Gastroesophageal sphincter (tissue), 4 donors: Measurements from ENCODE around the gene RGS12. TPM values are rescaled to one million over a fixed set of nuclear protein-coding genes. Genes with fewer than 3 reads are reported as not detected.

Experiments
- ATAC-seq: fragments of 150-250 bp; one replicate; pipeline ENCODE4 v1.9.1; 2016; ENCODE audit warnings: mild to moderate bottlenecking, moderate library complexity
- H3K27ac ChIP-seq, 4 donors: fragments of 200-600 bp; sonication (generic) in 3 of 4; 1 replicate in 3 of 4; 2 replicates in 1 of 4; pipeline ENCODE4 v1.5.1; 2016 to 2019
- H3K27me3 ChIP-seq: fragments of 200-600 bp; sonication (generic); one replicate; pipeline ENCODE4 v1.5.1; 2019
- H3K36me3 ChIP-seq, 2 donors: fragments of 200-600 bp; sonication (generic); one replicate each; pipeline ENCODE4 v1.5.1; 2019; ENCODE audit warnings: control low read depth in 1 of 2
- H3K4me1 ChIP-seq, 3 donors: fragments of 200-600 bp; sonication (generic); 1 replicate in 2 of 3; 2 replicates in 1 of 3; pipeline ENCODE4 v1.5.1; 2016 to 2019; ENCODE audit warnings: control low read depth in 2 of 3
- H3K4me3 ChIP-seq, 2 donors: fragments of 200-600 bp; sonication (generic); one replicate each; pipeline ENCODE4 v1.5.1; 2019; ENCODE audit warnings: mild to moderate bottlenecking in 1 of 2, moderate library complexity in 1 of 2
- H3K9me3 ChIP-seq, 3 donors: fragments of 200-600 bp; sonication (generic); one replicate each; pipeline ENCODE4 v1.5.1; 2017 to 2019; ENCODE audit warnings: control low read depth in 2 of 3
- EP300 ChIP-seq: sonication (generic); formaldehyde crosslinking; IDR thresholded peaks from one replicate; pipeline ENCODE4 v1.6.1; 2017; ENCODE audit warnings: antibody characterized with exemption, mild to moderate bottlenecking
- POLR2A ChIP-seq, 2 donors: fragments of 450-650 bp; IDR thresholded peaks; one replicate each; pipeline ENCODE4 v1.6.1; 2017; ENCODE audit warnings: antibody characterized with exemption in 2 of 2, mild to moderate bottlenecking in 2 of 2, moderate library complexity in 1 of 2
- POLR2AphosphoS5 ChIP-seq: sonication (generic); formaldehyde crosslinking; IDR thresholded peaks from one replicate; pipeline ENCODE4 v1.6.1; 2017; ENCODE audit warnings: antibody characterized with exemption
- WGBS, 2 donors: methylation state at CpG; one replicate each; pipeline ENCODE4 v1.1.5; 2018; ENCODE audit warnings: low coverage in 1 of 2; 5-methylcytosine and 5-hydroxymethylcytosine counted together
- total RNA-seq, 4 donors: library from RNA; depleted of rRNA; stranded (reverse); fragments of >200 nt; gene quantifications; one replicate each; pipeline ENCODE4 v1.1.0, GENCODE V29; 2016
- TF ChIP-seq, protein P1 (sequence below), 4 experiments: fragments of 200-600 bp in 2 of 4; fragments of 450-650 bp in 2 of 4; sonication (generic) in 1 of 4; IDR thresholded peaks; one replicate each; pipeline ENCODE4 v1.5.1; 2017 to 2019; ENCODE audit warnings: antibody characterized with exemption in 4 of 4, mild to moderate bottlenecking in 2 of 4, moderate library complexity in 2 of 4

The RGS12 gene
- total RNA-seq, 4 donors from 2014 or later, result 24.1 to 32.7 (median 29.1) TPM

DNA sequence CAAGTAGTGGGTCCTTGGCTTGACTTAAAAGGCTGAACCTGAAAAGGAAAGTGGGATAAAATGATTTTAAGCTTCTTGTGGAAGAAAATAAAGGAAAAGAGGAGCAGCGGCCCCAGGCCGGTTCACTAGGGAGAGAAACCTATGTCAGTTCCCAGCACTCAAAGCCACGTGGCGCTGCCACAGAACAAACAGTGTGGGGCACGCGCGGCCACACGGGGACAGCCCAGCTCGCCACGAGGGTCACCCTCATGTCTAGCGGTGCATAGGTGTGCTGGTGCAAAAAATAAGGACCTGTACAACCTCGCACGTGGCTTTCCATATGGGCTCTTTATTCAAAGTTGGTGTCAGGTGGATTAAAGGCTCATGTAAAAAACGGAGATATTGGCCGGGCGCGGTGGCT lies 26.7 kb upstream of the RGS12 start:
- Histone ChIP-seq H3K4me3 (no peak overlapping the region), H3K4me1 (peaks cover 0 to 29% (median 2%) of the 10 kb centered on the region in 3 donors), H3K27me3 (no peaks in the 10 kb centered on the region), H3K9me3 (no peaks in the 10 kb centered on the region), H3K36me3 (no peaks in the 10 kb centered on the region), H3K27ac (no peak overlapping the region)
- ATAC-seq, result no peak
- TF ChIP-seq, protein P1, sequence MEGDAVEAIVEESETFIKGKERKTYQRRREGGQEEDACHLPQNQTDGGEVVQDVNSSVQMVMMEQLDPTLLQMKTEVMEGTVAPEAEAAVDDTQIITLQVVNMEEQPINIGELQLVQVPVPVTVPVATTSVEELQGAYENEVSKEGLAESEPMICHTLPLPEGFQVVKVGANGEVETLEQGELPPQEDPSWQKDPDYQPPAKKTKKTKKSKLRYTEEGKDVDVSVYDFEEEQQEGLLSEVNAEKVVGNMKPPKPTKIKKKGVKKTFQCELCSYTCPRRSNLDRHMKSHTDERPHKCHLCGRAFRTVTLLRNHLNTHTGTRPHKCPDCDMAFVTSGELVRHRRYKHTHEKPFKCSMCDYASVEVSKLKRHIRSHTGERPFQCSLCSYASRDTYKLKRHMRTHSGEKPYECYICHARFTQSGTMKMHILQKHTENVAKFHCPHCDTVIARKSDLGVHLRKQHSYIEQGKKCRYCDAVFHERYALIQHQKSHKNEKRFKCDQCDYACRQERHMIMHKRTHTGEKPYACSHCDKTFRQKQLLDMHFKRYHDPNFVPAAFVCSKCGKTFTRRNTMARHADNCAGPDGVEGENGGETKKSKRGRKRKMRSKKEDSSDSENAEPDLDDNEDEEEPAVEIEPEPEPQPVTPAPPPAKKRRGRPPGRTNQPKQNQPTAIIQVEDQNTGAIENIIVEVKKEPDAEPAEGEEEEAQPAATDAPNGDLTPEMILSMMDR (IDR thresholded peaks at IDR 0.05), result no peak
- no peak for TF ChIP-seq POLR2AphosphoS5
- no peak for TF ChIP-seq EP300
- TF ChIP-seq POLR2A (IDR thresholded peaks at IDR 0.05), result no peak
- 93 to 95% methylated on average over 10 to 17 of the region's 17 CpGs for WGBS, 2 donors

DNA sequence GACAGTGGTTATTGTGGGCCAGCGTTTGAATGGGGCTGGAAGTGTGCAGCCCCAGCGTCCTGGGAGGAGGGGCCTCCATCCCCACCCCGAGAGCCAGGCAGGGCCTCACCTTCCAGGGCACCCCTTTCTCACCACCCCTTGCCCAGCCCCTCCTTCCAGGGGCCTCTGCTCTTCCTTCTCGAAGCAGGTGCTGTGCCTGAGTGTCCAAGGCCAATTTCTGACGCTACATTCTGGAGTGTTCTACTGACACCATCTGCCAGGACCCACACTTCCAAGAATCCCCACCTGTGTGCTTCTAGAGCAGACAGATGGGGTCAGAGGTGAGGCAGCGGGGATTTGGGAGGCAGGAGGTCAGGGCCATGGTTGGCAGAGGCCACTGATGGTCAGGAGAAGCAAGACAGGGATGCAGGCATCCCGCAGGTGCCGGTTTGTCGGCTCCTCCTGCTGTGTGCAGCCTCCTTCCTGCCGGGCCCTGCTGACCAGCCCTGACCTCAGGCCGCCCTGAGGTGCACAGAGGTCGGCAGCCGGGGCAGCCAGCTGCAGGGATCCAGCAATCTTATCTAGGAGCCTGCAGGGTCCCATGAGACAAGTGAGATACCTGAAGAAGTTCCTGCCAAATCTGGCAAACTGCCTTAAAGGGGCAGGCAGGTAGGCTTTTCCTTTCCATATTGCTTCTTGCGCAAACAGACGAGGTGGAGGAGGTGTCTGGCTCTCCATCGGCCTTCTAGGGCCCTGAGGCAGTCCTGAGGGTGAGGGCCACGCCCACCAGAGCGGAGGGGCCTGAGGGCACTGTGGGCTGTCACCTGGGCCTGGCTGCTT lies 25.0 kb upstream of the RGS12 start:
- no peak for TF ChIP-seq POLR2A (IDR thresholded peaks at IDR 0.05)
- TF ChIP-seq POLR2AphosphoS5, result no peak
- TF ChIP-seq, protein P1 (IDR thresholded peaks at IDR 0.05), result no peak
- no peak for TF ChIP-seq EP300
- ATAC-seq, result no peak
- H3K4me1 ChIP-seq, result peaks cover 0 to 29% (median 2%) of the 10 kb centered on the region in 3 donors
- H3K36me3 ChIP-seq, result no peaks in the 10 kb centered on the region
- no peaks in the 10 kb centered on the region for H3K27me3 ChIP-seq
- no peak overlapping the region for H3K4me3 ChIP-seq
- H3K9me3 ChIP-seq, result no peaks in the 10 kb centered on the region
- WGBS, 2 donors, result 62 to 80% methylated on average over 3 to 6 of the region's 18 CpGs
- H3K27ac ChIP-seq, result no peak overlapping the region

- Histone ChIP-seq H3K27ac (peak overlapping the region in 1 of 4 donors; percentile 77), H3K9me3 (no peaks in the 10 kb centered on the region), H3K4me1 (peaks cover 0 to 29% (median 2%) of the 10 kb centered on the region in 3 donors), H3K27me3 (no peaks in the 10 kb centered on the region), H3K36me3 (no peaks in the 10 kb centered on the region), H3K4me3 (no peak overlapping the region)
- TF ChIP-seq EP300, result no peak
- TF ChIP-seq POLR2A (IDR thresholded peaks at IDR 0.05), result no peak
- TF ChIP-seq, protein P1 (IDR thresholded peaks at IDR 0.05), result no peak
- no peak for TF ChIP-seq POLR2AphosphoS5
- WGBS, 2 donors, result 61 to 73% methylated on average over 5 of the region's 17 CpGs
- ATAC-seq, result no peak
Measured at GRCh38 chr4:3268395-3269104, 24.3 kb upstream of the RGS12 start.

GRCh38 chr4:3269105-3269927 lies 23.5 kb upstream of the RGS12 start:
- 50 to 100% methylated on average over 4 to 12 of the region's 25 CpGs for WGBS, 2 donors
- peak; percentile 59 for ATAC-seq
- TF ChIP-seq POLR2AphosphoS5, result no peak
- TF ChIP-seq, protein P1 (IDR thresholded peaks at IDR 0.05), result no peak
- TF ChIP-seq EP300, result no peak
- no peak for TF ChIP-seq POLR2A (IDR thresholded peaks at IDR 0.05)

More at GRCh38 chr4:3269105-3269927, 23.5 kb upstream of the RGS12 start:
- no peaks in the 10 kb centered on the region for H3K36me3 ChIP-seq
- H3K9me3 ChIP-seq, result no peaks in the 10 kb centered on the region
- peak overlapping the region in 3 of 4 donors; percentile 5 to 77 (median 37) for H3K27ac ChIP-seq
- no peaks in the 10 kb centered on the region for H3K27me3 ChIP-seq
- no peak overlapping the region for H3K4me3 ChIP-seq
- H3K4me1 ChIP-seq, result peaks cover 0 to 29% (median 2%) of the 10 kb centered on the region in 3 donors
